Measurements from ENCODE around the gene LAMA5. TPM values are rescaled to one million over a fixed set of nuclear protein-coding genes. Genes with fewer than 3 reads are reported as not detected.

Gene LAMA5
- total RNA-seq, 2 experiments from 2014 or later, result 53.3 to 162 TPM

- Histone ChIP-seq H3K9me3 (ENCODE audit: low read length) (no peaks in the 10 kb centered on the region), H3K4me1 (ENCODE audit: insufficient read depth, low read length, poor library complexity, severe bottlenecking) (no peaks in the 10 kb centered on the region), H3K79me2 (ENCODE audit: insufficient read depth, low read depth, low read length) (no peaks in the 10 kb centered on the region), H3K9me2 (ENCODE audit: insufficient read depth, low read length) (no peaks in the 10 kb centered on the region), H4K20me1 (ENCODE audit: insufficient read depth, low read length) (no peaks in the 10 kb centered on the region), H3K4me2 (ENCODE audit: low read length) (no peak overlapping the region), H2AFZ (ENCODE audit: low read length) (no peak overlapping the region), H3K36me3 (ENCODE audit: insufficient read depth, low read length) (no peaks in the 10 kb centered on the region; the same call in 1 of the 2 replicates), H3K4me3 (ENCODE audit: low read depth, low read length, poor library complexity, severe bottlenecking) (no peak overlapping the region), H3K27ac (ENCODE audit: low read depth, low read length, poor library complexity, severe bottlenecking) (no peak overlapping the region)
- DNase-seq (ENCODE audit: low spot score), result no peak
- TF ChIP-seq CTCF (conservative IDR thresholded peaks at IDR 0.05; ENCODE audit: low read length) (no peak), EZH2phosphoT487 (IDR thresholded peaks at IDR 0.05; ENCODE audit: borderline replicate concordance, low read depth, low read length) (no peak)
- ChIA-PET POLR2A (interaction anchor here (0.6 kb wide), 1 partner anchor 160 kb away, joined by 3 read pairs; no protein-coding TSS in a partner anchor), CTCF (ENCODE audit: unreplicated experiment) (no interaction called here)
- intact Hi-C loops (cut with micrococcal nuclease; ENCODE audit: unreplicated experiment), result no loop called here
- BruUV-seq (replicated peaks), result no TSS peak
Measured at GRCh38 chr20:62289898-62290297, 77.2 kb downstream of the LAMA5 start.

- no TSS peak for BruUV-seq (replicated peaks)
Measured at GRCh38 chr20:62289131-62289530, 78.0 kb downstream of the LAMA5 start.

More at GRCh38 chr20:62289131-62289530, 78.0 kb downstream of the LAMA5 start:
- H3K4me1 ChIP-seq (ENCODE audit: insufficient read depth, low read length, poor library complexity, severe bottlenecking), result no peaks in the 10 kb centered on the region
- H2AFZ ChIP-seq (ENCODE audit: low read length), result no peak overlapping the region
- no peaks in the 10 kb centered on the region for H3K9me2 ChIP-seq (ENCODE audit: insufficient read depth, low read length)
- no peak overlapping the region for H3K4me2 ChIP-seq (ENCODE audit: low read length)
- H3K27ac ChIP-seq (ENCODE audit: low read depth, low read length, poor library complexity, severe bottlenecking), result no peak overlapping the region
- TF ChIP-seq CTCF (conservative IDR thresholded peaks at IDR 0.05; ENCODE audit: low read length) (no peak), EZH2phosphoT487 (IDR thresholded peaks at IDR 0.05; ENCODE audit: borderline replicate concordance, low read depth, low read length) (no peak)
- H3K4me3 ChIP-seq (ENCODE audit: low read depth, low read length, poor library complexity, severe bottlenecking), result no peak overlapping the region
- H4K20me1 ChIP-seq (ENCODE audit: insufficient read depth, low read length), result no peaks in the 10 kb centered on the region
- H3K36me3 ChIP-seq (ENCODE audit: insufficient read depth, low read length), result no peaks in the 10 kb centered on the region; the same call in 1 of the 2 replicates
- no peaks in the 10 kb centered on the region for H3K9me3 ChIP-seq (ENCODE audit: low read length)
- ChIA-PET POLR2A (no interaction called here), CTCF (ENCODE audit: unreplicated experiment) (no interaction called here)
- intact Hi-C loops (cut with micrococcal nuclease; ENCODE audit: unreplicated experiment), result no loop called here
- no peaks in the 10 kb centered on the region for H3K79me2 ChIP-seq (ENCODE audit: insufficient read depth, low read depth, low read length)
- DNase-seq (ENCODE audit: low spot score), result no peak

Data from OCI-LY7 (cell line).